Iris pigment epithelial cell (primary cell): ENCODE data around the gene GM2A.
A peak's percentile ranks its signal among the peaks of the same experiment; 100 is the strongest.
"Not testable (repeated sequence)": the region's sequence is repeated elsewhere in the genome, so short reads cannot be mapped to it uniquely, and the experiment has no call there.

Source experiments
- DNase-seq: peaks from one replicate; pipeline ENCODE4 v3.0.0-alpha.2; 2011; ENCODE audit warnings: low read depth

Gene GM2A

DNA sequence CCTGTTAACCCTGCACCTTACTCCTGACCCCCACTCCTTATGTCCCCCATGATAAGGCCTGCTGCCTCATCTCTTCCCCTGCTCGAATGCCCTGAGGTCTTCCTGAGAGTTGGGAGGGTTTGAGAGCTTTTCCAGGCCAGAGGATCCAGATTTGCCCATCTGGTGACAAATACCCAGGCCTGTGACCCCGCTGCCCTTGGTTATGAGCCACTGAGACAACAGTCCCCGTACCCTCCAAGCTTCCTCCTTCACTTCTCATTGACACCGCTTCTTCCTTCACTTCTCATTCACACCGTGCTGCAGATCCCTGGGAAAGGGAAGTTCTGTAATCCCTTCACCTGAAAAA lies 593 bp downstream of the GM2A start:
- DNase-seq = no peak

DNA sequence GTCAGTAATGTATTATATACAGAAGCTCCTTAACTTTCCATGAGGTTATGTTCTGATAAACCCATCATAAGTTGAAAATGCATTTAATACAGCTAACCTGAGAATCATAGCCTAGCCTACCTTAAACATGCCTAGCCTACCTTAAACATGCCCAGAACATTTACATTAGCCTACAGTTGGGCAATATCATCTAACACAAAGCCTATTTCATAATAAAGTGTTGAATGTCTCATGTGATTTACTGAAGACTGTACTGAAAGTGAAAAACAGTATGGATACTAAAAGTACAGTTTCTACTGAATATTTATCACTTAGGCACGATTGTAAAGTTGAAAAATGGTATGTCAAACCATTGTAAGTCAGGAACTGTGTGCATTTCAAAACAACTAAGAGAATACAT lies 1.6 kb downstream of the GM2A start:
- no peak for DNase-seq

DNA sequence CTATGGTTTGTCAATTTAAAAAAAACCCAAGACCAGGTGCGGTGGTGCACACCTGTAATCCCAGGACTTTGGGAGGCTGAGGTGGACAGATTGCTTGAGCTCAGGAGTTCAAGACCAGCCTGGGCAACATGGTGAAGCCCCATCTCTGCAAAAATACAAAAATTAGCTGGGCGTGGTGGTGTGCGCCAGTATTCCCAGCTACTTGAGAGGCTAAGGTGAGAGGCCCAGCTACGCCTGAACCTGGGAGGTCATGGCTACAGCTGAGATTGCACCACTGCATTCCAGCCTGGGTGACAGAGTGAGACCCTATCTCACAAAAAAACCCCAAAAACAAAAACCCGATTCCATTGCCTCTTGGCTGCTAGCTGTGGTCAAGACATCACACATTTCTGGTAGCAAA lies 2.0 kb downstream of the GM2A start:
- not testable (repeated sequence) for DNase-seq

DNA sequence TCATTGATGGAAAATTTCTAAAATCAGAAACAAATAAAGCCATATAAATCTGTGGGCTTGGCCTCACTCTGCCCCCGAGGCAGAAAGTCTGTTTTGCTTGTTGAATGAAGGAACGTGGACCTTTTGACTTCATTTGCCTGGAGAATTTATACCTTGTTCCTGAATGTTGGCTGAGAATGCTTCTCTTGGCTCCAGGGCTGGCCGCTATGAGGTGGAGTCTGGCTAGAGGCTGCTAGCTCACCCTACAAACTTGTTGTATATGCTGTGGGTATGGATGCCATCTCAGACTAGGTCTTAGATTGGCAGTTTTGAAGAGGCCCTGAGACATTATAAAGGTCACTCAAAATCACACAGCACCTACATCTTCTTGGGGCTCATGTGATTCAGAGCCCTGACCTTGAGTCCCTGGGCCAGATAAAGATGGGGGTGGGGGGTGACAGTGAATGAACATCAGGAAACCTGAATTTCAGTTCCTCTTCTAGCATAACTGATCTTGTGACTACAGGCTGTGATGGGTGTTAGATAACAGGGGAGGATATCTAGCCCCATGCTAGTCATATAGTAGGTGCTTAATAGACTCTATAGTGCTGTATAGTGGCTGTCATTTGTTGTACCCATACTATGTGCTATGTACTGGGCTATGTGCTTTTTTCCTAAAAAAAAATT lies 2.8 kb downstream of the GM2A start:
- DNase-seq = no peak

DNA sequence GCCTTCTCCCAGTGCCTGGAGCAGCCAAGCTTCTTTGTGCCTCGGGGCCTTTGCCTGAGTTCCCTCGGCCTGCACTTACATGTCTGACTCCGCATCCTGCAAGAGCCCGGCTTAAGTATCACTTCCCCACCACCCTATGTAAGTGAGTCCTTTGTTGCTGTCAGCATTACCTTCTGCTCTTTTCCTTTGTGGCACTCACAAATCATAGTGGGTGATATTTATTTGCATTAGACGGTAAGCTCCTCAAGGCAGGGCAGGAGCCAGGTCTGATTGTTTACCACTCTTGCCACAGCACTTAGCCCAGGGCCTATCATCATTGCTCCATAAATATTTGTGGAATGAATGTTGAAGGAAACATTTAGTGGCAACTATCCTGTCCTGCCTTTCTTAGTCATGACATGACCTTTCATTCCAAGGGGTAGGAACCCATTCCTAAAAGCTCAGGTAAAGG lies 4.8 kb downstream of the GM2A start:
- DNase-seq = peak; percentile 28

DNA sequence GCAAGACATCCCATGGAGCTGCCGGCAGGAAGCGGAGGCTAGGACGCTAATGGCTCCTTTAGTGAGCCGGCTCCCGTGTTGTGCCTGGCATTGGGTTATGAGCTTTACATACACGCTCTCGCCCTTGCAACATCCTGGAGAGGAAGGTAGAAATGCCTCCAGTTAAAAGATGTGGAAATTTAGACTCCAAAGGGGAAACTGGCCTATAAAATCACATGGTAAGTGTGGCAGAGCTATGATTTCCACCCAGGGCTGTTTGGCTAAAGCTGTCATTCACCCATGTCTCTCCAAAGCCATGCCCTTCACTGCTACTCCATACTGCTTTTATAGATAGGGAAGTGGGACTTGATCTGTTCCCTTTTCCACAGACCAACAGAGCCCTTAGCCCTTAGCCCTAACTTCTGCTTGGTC lies 5.2 kb downstream of the GM2A start:
- DNase-seq = no peak

DNA sequence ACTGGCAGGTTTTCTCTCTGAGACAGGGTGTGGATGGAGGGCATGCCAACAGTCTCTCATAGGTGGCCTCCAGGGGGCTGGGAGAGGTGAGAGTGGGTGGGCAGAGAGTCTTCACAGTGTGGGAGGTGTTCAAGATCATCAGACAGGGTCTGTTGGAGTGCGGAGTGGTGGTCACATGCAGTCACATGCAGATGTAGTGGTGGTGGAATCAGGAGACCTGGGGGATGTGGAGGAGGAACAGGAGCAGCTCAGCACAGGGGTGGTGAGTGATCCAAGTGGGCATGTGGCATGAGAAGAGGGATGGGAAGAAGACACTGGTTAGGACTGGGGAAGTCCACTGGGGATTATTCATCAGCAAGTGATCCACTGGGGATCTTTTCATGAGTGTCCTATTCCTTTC lies 5.8 kb downstream of the GM2A start:
- no peak for DNase-seq

DNA sequence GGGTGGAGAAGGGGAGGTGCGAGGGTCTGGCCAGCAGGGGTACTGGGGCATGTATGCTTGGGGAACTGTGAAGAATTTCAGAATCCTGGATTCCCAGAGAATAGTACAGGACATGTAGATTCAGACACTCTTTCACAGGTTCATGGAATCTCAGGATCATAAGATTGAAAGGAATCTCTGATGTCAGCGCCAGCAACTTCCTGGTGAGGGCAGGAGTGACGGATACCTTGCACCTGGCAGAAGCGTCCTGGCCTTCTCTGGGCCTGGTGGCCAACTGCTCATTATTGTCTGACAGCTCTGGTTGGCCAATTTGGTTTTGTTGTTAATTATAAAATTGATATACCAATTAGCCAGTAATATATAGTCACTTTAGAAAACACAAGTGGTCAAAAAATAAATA lies 6.9 kb downstream of the GM2A start:
- no peak for DNase-seq

DNA sequence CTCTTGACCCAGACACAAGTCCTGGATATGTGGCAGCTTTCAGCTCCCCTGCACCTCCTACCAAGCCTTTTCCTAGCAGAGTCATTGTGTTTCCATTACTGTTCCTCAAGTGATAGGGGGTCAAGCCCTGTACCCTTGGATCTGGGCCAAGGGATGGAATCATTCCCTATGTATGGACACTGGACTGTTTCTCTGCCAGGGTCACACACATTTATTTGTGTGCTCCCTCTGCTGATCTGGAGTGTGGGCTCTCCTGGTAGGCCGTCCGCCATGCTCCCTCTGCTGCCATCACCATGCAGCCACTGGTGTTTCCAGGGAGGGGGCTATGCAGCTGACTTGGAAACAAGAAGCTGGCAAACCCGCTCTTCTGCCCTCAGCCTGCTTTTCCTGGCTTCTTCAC lies 9.5 kb downstream of the GM2A start:
- DNase-seq = no peak

DNA sequence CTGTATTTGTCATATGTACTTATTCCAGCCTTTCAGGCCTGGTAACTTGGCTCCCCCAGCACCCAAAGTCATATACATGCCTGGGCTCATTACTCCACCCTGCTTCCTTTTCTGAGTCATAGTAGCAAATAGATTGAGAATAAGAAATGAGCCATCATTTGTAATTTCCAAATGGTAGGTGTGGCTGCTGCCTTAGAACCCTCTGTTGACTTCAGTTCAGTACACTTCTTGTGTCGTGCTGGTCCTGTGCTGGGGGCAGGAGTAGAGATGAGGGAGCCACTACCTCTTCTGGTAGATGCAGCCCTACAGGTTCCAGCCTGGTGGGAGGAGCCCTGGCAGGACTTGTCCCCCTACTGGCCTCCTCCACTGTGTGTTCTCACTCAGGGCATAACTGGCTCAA lies 11.1 kb downstream of the GM2A start:
- peak; percentile 62 for DNase-seq

DNA sequence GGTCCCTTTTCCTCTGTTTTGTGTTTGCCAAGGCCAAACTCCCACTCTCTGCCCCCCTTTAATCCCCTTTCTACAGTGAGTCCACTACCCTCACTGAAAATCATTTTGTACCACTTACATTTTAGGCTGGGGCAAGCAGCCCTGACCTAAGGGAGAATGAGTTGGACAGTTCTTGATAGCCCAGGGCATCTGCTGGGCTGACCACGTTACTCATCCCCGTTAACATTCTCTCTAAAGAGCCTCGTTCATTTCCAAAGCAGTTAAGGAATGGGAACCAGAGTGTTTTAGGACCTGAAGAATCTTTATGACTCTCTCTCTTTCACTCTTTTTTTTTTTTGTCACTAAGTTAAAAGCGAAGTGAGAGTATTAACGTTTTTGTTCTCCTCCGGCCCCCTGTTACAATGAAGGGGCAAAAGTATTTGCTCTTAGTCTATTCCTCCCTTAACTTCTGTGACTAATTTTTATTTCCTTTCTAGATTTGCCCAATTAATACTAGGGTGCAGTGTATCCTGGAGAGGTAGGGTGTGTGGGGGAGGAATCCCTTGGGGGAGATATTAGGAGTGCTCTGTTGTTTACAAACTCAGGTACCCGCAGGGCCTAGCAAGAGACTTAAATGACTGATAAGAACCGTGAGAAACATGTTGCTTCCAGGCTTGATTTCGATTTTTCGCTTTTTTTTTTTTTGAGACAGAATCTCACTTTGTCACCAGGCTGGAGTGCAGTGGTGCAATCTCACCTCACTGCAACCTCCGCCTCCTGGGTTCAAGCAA lies 14.7 kb downstream of the GM2A start:
- no peak for DNase-seq

DNA sequence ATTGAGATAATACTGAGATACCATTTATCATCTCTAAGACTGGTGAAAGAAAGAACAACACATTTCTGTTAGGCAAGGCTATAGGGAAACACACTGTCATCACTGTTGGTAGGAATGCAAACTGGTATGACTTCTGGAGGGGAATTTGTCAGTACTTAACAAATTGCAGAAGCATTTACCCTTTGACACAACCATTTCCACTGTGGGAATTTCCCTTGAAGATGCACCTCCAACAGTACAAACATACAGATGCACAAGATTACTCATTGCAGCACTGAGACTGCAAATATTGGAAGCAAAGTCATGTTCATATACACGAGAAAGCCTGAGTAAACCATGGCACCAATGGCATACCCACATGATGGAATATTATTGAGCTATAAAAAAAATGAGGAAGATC lies 17.6 kb downstream of the GM2A start:
- DNase-seq = peak; percentile 95

DNA sequence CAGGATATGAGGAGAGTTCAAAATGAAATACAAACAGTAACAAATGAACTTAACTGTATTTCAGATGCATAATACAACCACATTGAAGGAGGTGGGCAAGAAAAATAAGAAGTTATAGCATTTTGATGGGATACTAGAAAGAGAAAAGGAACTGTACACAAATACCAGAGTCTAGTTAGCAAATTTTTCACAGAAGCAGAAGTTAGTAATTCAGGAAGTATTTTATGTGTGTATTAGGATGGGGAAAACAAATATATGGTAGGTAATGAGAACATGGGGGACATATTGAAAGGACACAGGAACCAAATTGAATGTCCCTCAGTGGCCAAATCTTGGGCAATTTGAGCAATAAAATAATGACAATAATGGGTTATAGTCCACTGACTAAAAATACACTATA lies 18.4 kb downstream of the GM2A start:
- no peak for DNase-seq

DNA sequence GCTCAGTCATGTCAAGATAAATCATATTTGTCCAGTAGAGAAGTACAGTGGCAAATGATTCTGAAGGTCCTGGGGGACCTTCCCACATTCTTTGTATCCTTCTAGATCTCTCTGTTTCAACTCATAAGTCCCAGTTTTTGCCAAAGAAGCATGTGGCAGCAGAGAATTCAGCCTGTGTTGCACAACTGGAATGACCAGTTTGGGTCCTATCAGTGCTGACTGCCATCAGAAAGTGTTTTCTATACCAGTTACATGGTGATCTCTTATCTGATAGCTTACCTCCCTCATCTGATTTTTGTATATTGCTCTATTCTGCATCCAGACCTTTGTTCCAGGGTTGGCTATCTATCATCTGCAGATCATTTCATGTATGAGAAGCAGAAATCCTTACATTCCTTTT lies 21.7 kb downstream of the GM2A start:
- no peak for DNase-seq

DNA sequence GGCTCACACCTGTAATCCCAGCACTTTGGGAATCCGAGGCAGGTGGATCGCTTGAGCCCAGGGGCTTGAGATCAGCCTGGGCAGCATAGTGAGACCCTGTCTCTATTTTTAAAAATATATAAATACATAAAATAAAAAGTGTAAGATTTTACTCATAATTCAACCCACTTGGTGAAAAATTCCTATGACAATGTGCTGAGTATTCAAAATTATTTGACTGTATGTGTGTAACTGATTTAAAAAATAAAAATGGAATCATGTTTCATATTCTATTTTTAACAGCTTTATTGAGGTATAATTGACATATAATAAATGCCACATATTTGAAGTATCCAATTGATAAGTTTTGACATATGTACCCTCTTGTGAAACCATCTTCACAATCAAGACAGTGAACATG lies 22.8 kb downstream of the GM2A start:
- no peak for DNase-seq

DNA sequence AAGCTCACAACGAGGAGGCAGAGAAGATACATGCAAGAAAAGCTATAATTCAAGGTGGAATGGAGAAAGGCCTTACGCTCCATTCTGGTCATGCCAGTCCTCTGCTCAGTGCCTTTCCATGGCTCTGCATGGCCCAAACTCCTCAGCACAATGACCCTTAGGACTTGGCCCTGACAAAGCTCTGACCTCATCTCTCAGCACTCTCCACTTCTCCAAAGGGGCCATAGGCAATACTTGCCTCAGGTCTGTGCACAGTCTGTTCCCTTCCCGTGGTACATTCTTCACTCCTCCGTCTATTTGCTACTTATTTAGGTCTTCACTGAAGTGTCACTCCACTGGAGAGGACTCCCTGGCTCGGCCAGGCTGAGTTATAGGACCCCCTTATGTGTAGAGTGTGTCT lies 25.9 kb downstream of the GM2A start:
- no peak for DNase-seq

DNA sequence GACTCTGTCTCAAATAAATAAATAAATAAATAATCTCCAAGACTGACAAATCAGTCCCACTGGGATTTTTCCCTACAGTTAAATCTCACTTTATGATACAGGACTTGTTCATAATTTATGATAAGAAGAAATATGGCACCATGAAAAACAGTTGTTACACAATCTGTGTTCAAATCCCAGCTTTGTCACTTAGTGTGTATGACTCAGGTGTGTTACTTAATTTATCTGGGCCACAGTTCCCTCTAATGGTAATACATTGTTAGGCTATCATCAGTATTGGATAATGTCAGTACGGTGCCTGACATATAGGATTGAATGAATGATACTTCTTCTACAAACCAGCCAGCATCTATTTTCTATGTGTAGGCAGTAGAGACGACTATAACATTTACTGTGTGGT lies 27.5 kb downstream of the GM2A start:
- no peak for DNase-seq

DNA sequence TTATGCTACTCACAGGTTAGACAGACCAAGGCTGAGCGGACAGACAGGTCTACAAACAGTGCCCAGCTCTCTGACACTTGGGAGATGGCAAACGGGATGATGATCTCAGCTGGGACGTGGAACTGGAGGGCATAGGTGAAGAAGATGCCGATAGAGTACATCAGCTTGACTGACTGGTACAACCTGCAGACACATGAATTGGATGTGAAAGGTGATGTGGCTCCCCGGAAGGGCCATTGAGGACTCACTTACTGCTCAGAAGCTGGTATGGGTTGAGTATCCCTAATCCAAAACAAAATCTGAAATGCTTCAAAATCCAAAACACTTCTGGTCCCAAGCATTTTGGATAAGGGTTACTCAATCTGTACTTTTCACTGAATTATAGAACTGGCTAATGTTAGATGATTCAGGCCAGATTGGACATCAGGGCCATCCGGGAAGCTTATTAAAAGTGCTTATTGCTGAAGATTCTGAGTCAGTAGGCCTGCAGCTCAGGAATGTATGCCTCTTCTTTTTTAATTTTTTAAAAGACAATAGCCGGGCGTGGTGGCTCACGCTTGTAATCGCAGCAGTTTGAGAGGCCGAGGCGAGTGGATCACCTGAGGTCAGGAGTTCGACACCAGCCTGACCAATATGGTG lies 28.1 kb downstream of the GM2A start:
- DNase-seq = no peak

DNA sequence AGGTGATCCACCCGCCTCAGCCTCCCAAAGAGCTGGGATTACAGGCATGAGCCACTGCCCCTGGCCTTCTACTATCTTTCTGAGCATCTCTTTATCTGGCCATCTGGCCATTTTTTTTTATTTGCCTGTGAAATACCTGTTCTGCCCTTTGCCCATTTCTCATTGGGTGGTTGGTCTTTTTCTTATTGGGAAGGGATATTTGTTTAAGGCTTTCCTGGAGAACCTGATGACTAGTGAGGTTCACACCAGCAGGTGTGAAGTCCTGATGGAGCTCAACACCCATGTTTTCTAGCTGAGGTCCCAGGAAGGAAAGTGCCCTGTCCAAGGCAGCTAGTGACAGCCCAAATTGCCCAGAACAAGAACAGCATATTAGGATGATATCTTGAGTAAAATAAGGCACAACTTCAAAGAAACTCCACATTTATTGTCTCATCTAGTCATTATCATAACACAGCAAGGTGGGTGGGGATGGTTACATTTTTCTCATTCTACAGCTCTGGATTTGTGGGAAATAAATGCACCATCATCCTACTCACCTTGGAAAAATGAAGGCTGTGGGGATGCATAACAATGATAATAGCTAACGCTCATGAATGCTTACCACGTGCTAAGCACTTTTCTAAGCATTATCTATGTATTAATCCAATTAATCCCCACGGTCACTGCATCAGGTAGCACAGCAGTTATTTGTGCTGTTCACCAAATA lies 30.3 kb downstream of the GM2A start:
- no peak for DNase-seq

DNA sequence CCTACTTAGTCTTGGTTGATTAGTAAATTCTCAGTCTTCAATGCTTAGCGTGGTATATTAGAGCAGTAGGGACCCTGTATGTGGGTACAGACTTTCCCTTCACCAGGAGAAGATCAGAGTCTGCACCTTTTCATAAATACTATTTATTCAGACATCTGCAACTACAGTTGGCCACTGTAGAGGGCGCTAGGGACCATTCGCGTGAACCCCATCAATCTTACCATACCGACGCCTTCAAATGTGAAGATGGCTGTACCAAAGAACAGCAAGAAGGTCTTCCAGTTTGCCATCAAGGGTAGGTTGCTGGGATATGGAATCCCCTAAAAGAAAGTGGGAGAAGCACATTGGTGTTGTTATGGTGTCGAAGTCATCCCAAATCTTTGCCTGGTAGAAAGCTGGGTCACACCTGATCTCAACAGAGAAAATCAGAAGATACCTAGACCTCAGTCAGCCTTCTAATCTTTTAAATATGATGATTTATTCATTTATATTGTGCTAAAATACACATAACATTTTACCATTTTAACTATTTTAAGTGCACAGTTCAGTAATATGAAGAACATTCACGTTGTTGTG lies 31.5 kb downstream of the GM2A start:
- no peak for DNase-seq

DNA sequence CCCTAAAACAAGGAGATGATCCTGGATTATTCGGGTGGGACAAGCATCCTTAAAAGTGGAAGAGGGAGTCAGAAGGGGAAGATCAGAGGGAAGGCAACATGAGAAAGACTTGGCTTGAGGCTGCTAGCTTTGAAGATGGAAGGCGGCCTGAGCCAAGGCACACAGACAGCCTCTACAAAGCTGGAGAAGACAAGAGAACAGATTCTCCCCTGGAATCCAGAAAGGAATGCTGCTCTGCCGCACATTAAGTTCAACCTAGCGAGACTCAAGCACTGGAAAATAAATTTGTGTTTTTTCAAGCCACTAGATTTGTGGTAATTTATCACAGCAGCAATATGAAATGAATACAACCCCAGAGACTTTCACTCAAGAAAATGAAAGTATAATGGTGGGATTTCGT lies 32.7 kb downstream of the GM2A start:
- no peak for DNase-seq

DNA sequence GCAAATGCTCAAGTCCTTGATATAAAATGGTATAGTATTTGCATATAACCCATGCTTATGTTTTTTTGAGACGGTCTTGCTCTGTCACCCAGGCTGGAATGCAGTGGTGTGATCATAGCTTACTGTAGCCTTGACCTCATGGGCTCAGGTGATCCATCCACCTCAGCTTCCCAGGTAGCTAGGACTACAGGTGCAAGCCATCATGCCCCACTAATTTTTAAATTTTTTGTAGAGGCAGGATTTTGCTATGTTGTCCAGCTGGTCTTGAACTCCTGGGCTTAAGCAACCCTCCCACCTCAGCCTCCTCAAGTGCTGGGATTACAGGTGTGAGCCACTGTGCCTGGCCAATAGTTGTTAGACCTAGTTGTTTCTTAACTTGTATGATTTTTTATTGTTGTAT lies 33.3 kb downstream of the GM2A start:
- DNase-seq = no peak

DNA sequence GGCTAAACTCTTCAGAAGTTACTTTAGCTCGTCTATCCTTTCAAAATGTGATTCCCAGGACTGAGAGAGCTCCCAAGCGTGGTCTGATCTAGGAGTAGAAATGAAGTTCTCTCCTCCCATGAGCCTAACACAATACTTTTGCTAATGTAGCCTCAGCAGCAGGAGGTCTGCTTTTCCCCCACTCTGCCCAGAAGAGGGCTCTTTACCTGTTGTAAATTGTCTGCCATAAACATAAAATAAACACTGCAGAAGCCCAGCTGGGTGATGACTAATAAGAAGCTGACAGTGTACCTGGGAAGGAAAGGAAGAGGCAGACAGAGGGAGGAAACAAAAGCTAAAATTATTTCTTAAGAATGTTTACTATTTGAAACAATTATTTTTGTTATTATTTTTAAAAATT lies 35.2 kb downstream of the GM2A start:
- DNase-seq = no peak
